IPS DF 4.7 (cell line): Measurements from ENCODE around the gene PRKAG2.

Experiments used
- DNase-seq: peaks from one replicate; pipeline ENCODE4 v3.0.0-alpha.2; 2013; ENCODE audit warnings: low spot score; ENCODE audit errors: extremely low read depth

Gene PRKAG2

GRCh38 chr7:151775547-151776443 lies 101.1 kb downstream of the PRKAG2 start:
- DNase-seq = no peak

GRCh38 chr7:151774951-151775350 lies 102.0 kb downstream of the PRKAG2 start:
- no peak for DNase-seq

GRCh38 chr7:151773797-151774196 lies 103.1 kb downstream of the PRKAG2 start:
- no peak for DNase-seq

GRCh38 chr7:151770232-151770631 lies 106.7 kb downstream of the PRKAG2 start:
- DNase-seq = no peak

- DNase-seq = no peak
Measured at GRCh38 chr7:151769188-151769821, 107.6 kb downstream of the PRKAG2 start.

GRCh38 chr7:151768805-151769187 lies 108.1 kb downstream of the PRKAG2 start:
- DNase-seq = no peak

- DNase-seq = no peak
Measured at GRCh38 chr7:151767557-151767956, 109.4 kb downstream of the PRKAG2 start.

- DNase-seq = no peak
Measured at GRCh38 chr7:151764056-151764920, 112.6 kb downstream of the PRKAG2 start.

GRCh38 chr7:151763420-151763984 lies 113.4 kb downstream of the PRKAG2 start:
- DNase-seq = no peak

- DNase-seq = no peak
Measured at GRCh38 chr7:151762583-151763245, 114.2 kb downstream of the PRKAG2 start.

GRCh38 chr7:151761957-151762356 lies 115.0 kb downstream of the PRKAG2 start:
- no peak for DNase-seq

GRCh38 chr7:151761231-151761630 lies 115.7 kb downstream of the PRKAG2 start:
- no peak for DNase-seq

- no peak for DNase-seq
Measured at GRCh38 chr7:151759591-151760042, 117.3 kb downstream of the PRKAG2 start.

GRCh38 chr7:151758622-151759540 lies 118.0 kb downstream of the PRKAG2 start:
- no peak for DNase-seq

- no peak for DNase-seq
Measured at GRCh38 chr7:151757274-151757673, 119.6 kb downstream of the PRKAG2 start.

- DNase-seq = no peak
Measured at GRCh38 chr7:151756866-151757265, 120.0 kb downstream of the PRKAG2 start.

GRCh38 chr7:151756076-151756731 lies 120.7 kb downstream of the PRKAG2 start:
- no peak for DNase-seq

- DNase-seq = no peak
Measured at GRCh38 chr7:151755131-151755801, 121.6 kb downstream of the PRKAG2 start.

- DNase-seq = no peak
Measured at GRCh38 chr7:151754688-151755130, 122.2 kb downstream of the PRKAG2 start.
